HG02938 (cell line): ENCODE results near the gene NTN3.

ENCODE experiments used
- ATAC-seq: cut with Tn5 transposase; IDR thresholded peaks from one replicate; pipeline ENCODE4 v1.9.1; 2021; ENCODE audit warnings: mild to moderate bottlenecking, moderate library complexity; ENCODE audit not compliant: unreplicated experiment

The NTN3 gene

GRCh38 chr16:2511996-2512734, 41.1 kb downstream of the NTN3 start:
- no peak for ATAC-seq

- ATAC-seq, result no peak
These were observed 41.8 kb downstream of the NTN3 start for GRCh38 chr16:2512735-2513404.

- peak; percentile 57 for ATAC-seq
These were observed 42.6 kb downstream of the NTN3 start, which contains the start of gene ATP6V0C for GRCh38 chr16:2513405-2514332. Gene ATP6V0C, plus strand, starts transcription at chr16:2513952. Its CDS starts 152 bp downstream, at chr16:2514104.

- no peak for ATAC-seq
These were observed 43.5 kb downstream of the NTN3 start for GRCh38 chr16:2514333-2515179.

- no peak for ATAC-seq
These were observed 44.2 kb downstream of the NTN3 start for GRCh38 chr16:2515180-2515851.

- ATAC-seq, result no peak
These were observed 45.5 kb downstream of the NTN3 start for GRCh38 chr16:2516391-2517240.

- no peak for ATAC-seq
These were observed 47.0 kb downstream of the NTN3 start for GRCh38 chr16:2517954-2518605.

GRCh38 chr16:2518823-2519710, 48.0 kb downstream of the NTN3 start:
- ATAC-seq, result no peak

GRCh38 chr16:2519711-2520080, 48.6 kb downstream of the NTN3 start:
- no peak for ATAC-seq

GRCh38 chr16:2520097-2520783, 49.1 kb downstream of the NTN3 start, which contains the start of gene AMDHD2:
Gene AMDHD2, plus strand, starts transcription at chr16:2520371. Its CDS starts 88 bp downstream, at chr16:2520459.
- ATAC-seq, result no peak

- no peak for ATAC-seq
These were observed 49.9 kb downstream of the NTN3 start for GRCh38 chr16:2520784-2521531.
